WTC11 (cell line): ENCODE measurements around the gene SPTB.

Experiments
- ATF2 ChIP-seq: sonication (generic); formaldehyde crosslinking; IDR thresholded peaks from 2 replicates; pipeline ENCODE4 v1.8.1; 2022; ENCODE audit warnings: low read depth, missing genetic modification reagents, borderline replicate concordance
- CTCF ChIP-seq: fragments of 200-600 bp; IDR thresholded peaks from 2 replicates; pipeline ENCODE4 v1.8.0; 2022; ENCODE audit warnings: antibody characterized with exemption
- FOXP1 ChIP-seq: sonication (generic); formaldehyde crosslinking; IDR thresholded peaks from 2 replicates; pipeline ENCODE4 v1.8.0; 2022; ENCODE audit warnings: missing genetic modification reagents, mild to moderate bottlenecking, moderate library complexity, borderline replicate concordance
- FOXP4 ChIP-seq: sonication (generic); formaldehyde crosslinking; IDR thresholded peaks from 2 replicates; pipeline ENCODE4 v1.8.0; 2022; ENCODE audit warnings: mild to moderate bottlenecking, missing genetic modification reagents
- MLX ChIP-seq: sonication (generic); formaldehyde crosslinking; IDR thresholded peaks from 2 replicates; pipeline ENCODE4 v1.8.1; 2023; ENCODE audit warnings: mild to moderate bottlenecking, missing genetic modification reagents, moderate library complexity
- NR3C1 ChIP-seq: sonication (generic); formaldehyde crosslinking; conservative IDR thresholded peaks from 2 replicates; pipeline ENCODE4 v1.8.1; 2023; ENCODE audit warnings: low read depth, mild to moderate bottlenecking, missing genetic modification reagents
- PRRX2 ChIP-seq: fragments of 250-450 bp; sonication (Bioruptor Pico); IDR thresholded peaks from 2 replicates; pipeline ENCODE4 v1.8.0; 2021; ENCODE audit warnings: mild to moderate bottlenecking
- USF1 ChIP-seq: sonication (generic); formaldehyde crosslinking; IDR thresholded peaks from 2 replicates; pipeline ENCODE4 v1.8.0; 2022; ENCODE audit warnings: mild to moderate bottlenecking, missing genetic modification reagents

GRCh38 chr14:64773046-64773445, 106.7 kb downstream of the SPTB start:
- TF ChIP-seq MLX (CRISPR knock-in tag) = no peak
- TF ChIP-seq PRRX2 (CRISPR knock-in tag) = no peak
- TF ChIP-seq NR3C1 = no peak
- TF ChIP-seq ATF2 (CRISPR knock-in tag) = no peak
- TF ChIP-seq CTCF = no peak
- TF ChIP-seq FOXP4 (CRISPR knock-in tag) = no peak
- TF ChIP-seq FOXP1 (CRISPR knock-in tag) = no peak
- no peak for TF ChIP-seq USF1 (CRISPR knock-in tag)
